SH-SY5Y (cell line): ENCODE results near the gene SPSB4.

Experiments used
- GATA2 ChIP-seq: IDR thresholded peaks from 2 replicates; pipeline ENCODE4 v1.6.1; 2011; ENCODE audit warnings: mild to moderate bottlenecking, low read depth, low read length
- GATA3 ChIP-seq: IDR thresholded peaks from 2 replicates; pipeline ENCODE4 v1.6.1; 2011; ENCODE audit warnings: low read depth, mild to moderate bottlenecking, low read length, moderate library complexity

- TF ChIP-seq GATA2 (no peak), GATA3 (no peak)
Measured at GRCh38 chr3:141073580-141073979, 22.4 kb downstream of the SPSB4 start.
